ENCODE results near the gene BTBD9.

Gene BTBD9

DNA sequence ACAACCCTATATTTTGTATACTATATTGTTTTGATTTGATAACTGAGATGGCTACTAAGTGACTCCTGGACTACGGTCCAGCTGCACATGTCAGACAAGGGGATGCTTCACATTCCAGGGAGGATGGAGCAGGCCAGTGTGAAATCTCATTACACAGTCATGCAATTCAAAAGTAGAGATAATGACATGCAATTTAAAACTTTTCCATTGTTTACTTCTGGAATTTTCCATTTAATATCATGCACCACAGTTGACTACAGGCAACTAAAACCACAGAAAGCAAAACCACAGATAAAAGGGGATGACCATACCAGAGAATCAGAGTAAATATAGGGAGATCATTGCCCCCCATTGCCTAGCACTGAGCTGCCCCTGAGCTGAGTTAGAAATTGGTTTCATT lies 366.4 kb downstream of the BTBD9 start:
- DNase-seq = no peak

DNA sequence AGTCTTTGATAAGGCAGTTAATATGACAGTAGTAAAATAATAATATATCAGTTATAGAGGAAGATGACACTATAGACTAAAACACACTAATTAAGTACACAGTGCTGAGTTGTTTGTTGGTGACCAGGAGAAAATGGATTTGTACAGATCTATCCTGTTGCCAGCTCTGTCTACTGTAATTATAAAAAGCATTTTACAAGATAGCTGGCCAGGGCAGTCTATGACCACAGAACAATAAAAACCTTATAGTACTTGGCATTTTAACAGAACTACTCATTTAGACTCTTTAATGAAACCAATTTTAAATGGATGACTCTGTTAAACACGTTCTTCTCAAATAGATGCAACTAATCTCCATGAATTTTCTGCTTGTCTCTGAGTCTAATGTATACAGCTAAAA lies 367.5 kb downstream of the BTBD9 start:
- DNase-seq = no peak

DNA sequence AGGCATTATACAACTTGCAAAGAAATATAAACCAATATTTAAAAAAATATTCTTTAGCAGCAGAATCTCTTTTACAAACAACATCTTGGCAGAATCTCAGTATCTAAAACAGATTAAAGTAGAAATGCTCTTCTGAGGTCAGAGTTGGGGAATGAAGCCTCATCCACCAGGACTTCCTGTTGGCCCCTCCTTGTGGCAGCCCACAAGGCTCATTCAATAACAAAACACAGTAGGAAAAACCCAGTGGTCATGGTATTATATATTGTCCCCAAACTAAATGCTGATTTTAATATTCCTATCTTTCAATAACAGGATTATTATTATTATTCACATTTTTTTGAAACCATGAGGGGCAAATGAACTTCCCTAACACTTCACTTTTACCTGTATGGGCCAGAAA lies 368.6 kb downstream of the BTBD9 start:
- no peak for DNase-seq

DNA sequence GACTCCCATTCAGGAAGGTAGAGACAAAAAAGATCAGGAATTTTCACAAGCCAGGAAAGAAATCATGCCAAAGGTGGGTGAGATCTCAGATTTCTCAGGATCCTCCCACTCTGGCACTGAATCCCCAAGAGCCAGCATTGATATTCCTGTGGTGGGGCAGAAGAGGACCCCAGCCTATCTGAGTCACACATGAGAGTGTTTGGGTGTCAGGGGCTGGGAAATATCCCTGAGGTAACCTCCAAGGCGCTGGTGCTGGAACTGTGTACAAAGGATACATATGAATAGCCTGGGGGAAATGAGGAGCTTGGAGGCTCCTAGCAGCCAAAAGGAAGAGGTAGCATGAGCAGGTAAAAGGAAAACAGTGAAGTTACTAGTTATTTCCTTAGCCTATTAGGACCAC lies 369.4 kb downstream of the BTBD9 start:
- DNase-seq = no peak

DNA sequence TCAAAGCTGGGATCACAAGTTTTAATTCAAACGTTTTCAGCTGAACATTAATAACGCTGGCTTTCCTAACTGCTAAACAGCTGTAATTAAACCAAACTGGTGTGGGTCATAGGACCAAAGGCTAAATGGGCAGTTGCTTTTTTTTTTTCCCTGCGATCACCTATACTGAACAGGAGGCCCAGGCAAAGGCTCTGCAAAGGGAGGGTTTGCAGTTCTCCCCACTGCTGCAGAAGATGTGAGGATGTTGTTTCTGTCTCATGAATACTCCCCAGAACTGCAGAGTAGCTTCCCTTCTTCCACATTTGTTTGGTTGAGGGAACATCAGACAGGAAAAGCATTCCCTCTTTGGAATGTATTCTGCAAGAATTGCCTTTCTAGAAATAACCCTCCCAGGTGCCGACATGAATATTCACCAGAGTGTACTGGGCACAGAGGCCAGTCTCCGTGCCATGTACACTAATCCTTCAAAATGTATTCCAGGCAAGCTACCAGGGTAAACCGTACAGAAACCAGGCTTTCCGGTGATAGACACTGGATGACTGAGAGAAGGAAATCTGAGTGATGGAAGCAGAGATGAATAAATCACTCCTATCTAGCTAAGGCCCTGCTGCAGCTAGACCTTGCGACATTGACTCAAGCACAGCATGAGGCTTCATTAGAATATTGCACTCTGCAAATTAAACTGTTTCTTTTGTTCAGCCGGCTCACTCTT lies 370.1 kb downstream of the BTBD9 start:
- DNase-seq = no peak

DNA sequence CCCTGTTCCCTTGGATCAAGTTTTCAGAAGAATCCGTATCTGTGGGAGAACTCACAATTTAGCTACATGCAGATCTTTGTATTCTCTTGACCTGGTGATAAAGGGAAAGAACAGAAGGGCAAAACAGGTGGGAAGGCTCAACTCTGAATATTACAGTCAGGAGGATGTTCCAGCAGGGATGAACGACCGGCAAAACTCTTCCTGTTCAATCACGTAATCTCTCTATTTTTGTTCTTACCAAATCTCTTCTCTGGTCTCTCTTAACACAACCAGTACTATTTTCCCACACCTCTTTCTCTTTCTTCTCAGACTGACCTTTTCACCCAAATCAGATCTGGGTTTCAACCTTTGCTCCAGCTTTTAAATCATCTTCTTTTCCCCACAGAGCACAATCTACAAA lies 371.4 kb downstream of the BTBD9 start:
- no peak for DNase-seq

DNA sequence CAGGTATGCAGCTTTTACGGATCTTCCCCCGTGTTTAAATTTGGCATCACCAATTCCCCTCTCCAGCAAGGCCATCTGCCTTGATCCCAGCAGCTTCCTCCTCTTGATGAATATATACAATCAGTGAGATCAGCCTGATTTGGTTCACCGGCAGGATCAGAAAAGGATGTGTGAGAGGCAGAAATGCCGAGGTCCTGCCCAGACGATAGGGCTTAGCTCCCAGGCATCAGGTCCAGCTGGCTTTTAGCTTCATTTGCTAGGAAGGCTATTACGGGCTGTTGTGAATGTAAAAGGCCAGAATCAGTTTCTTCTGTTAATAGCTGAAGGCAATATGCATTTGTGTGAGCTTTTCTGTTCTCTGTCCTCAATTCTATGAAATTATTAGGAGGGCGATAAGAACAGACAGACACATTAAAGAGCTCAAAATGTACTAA lies 372.8 kb downstream of the BTBD9 start:
- DNase-seq = no peak

DNA sequence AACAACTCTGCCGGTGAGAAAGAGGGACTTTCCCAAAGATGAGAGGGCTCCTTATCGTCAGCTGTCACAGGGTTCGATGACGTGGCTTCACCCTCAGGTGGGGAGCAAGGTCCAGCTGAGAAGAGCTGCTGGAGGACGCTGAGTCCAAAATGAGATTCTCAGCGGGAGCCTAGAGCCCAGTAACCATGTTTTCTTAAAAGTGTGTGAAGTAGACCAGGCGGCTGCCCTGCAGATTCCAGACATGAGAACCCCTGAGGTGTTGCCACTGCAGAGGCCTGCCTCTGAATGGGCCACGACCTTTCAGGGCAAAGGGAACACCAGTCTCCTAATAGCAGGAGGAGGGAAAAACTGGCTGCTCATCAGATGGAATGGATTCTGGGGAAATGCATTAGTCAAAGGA lies 375.1 kb downstream of the BTBD9 start:
- no peak for DNase-seq

DNA sequence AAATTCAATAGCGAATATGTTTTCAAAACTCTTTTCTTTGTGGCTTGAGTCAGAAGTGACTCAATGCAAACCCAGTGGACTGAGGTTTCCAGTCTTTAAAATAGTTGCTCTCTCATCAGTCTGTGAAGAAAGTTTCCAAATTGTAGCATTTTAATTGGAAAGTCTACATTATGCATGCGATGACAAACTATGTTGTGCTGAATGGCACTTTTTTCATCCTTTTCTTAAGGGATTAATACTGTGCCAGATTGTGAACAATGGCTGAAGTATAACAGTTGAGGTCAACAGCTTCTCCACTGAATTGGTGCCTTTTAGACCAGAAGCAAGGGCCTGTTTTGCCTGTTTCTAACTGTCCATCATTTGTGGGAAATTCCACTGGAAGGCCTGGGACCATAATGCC lies 377.1 kb downstream of the BTBD9 start:
- no peak for DNase-seq

DNA sequence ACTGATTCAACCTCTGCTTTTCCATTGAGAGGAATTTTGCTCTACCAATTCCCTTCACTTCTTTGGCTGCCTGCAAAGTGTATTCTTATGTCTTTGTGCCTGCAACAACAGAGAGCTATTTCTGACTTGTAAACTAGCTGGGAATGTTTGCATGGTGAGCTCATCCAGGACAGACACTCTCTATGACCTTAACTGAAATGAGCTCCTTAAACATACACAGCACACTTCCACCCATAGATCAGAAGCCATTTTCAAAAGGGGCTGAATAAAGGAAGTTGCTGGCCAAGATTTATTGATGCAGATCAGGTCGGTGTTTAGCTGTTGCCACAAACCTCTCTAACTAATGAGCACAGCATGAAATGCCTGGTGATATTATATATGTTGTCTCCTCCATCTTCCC lies 377.7 kb downstream of the BTBD9 start:
- no peak for DNase-seq

DNA sequence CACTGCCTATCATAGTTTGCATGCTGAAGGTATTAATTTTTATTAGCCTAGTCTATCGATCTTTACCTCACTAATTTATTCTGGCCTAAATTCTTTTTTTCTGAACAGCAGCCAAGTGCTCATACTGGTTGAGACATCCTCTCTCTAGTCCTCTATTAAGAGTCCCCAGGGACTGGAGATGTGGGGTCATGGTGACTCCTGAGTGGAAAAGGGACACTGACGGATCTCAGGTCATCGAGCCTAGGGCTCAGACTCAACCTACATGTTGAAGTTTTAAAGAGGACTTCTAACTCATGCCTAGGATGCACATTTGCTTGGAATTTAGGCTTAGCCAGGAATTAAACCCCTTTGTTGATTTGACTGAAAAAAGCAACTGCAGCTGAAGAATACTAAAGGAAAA lies 378.1 kb downstream of the BTBD9 start:
- DNase-seq = no peak

DNA sequence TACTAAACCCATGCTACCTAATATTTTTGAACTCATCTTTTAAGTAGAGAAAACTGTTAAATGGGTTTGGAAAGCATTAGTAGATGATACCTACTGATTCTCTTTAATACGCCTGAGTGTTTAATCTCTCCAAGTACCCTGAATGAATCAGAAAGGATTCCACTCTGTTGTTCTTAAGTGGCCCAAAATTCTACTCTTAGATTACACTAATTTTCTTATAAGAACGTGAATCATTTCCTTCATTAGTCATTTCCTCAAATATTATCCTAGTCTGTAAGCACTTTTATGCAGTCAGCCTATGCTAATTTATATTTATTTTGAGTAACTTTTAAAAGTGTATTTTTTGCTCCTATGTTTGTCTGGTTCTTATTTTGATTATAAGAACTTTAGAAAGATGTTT lies 380.0 kb downstream of the BTBD9 start:
- no peak for DNase-seq

DNA sequence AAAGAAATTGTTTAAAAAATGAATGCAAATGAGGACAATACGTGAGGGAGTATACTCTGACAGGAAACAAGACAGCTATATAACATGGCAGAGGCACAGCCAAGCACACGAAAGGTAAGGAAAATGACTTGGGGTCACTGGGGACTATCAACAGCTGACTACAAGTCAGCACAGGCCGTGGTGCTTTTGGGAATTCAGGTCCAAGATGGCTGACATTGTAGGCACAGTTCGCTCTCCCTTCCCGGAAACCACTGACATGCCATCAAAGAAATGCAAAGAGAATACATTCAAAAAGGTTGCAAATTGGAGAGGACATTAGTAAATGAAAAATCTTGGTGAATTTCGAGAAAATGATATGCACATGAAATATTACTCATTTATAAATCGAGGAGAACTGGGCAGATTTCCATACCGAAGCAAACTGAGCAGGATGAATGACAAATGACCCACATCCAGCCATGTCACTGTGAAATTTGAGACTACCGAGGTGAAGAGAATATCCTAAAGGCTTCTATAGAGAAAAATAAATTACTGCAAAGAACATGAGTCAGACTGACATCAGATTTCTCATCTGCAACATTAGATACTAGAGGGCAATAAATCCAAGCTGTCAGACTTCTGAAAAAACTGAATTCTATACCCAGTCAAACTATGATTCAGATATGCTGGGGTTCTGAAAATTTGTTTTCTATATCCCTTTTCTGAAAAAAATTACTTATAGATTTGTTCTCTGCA lies 391.1 kb downstream of the BTBD9 start:
- DNase-seq = no peak

DNA sequence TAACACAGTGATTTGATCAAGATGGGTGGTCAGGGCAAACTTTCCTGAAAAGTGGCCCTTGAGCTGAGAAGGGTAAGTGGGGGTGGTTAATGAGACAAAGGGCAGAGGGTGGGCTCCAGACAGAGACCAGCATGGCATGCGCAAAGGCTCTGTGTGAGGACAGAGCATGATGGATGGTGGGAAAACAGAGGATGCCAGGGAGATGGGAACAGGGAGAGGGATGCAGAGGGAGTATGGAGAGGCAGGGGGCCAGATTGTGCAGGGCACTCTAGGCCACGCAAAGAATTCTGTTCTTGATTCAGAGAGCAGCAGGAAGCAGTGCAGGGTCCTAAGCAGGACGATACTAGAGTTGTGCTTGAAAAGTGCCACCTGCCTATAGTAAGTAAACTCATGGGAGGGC lies 394.4 kb downstream of the BTBD9 start:
- DNase-seq = no peak

DNA sequence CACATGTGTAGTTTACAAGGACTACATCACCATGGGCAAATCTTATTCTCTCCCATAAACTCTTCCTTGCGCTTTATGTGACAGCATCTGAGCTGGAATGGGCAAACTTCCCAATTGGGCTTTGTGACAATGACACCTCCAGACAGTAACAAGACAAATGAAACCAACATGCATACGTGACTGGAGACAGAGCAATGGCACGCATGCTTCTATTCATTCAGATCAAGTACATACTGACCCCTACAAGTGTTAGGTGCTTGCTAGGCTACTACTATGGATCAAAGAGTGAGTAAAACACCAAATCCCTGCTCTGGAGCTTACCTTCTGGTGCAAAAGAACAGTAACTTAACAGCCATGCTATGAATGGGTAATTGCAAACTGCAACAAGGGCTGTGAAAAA lies 394.9 kb downstream of the BTBD9 start:
- DNase-seq = no peak

DNA sequence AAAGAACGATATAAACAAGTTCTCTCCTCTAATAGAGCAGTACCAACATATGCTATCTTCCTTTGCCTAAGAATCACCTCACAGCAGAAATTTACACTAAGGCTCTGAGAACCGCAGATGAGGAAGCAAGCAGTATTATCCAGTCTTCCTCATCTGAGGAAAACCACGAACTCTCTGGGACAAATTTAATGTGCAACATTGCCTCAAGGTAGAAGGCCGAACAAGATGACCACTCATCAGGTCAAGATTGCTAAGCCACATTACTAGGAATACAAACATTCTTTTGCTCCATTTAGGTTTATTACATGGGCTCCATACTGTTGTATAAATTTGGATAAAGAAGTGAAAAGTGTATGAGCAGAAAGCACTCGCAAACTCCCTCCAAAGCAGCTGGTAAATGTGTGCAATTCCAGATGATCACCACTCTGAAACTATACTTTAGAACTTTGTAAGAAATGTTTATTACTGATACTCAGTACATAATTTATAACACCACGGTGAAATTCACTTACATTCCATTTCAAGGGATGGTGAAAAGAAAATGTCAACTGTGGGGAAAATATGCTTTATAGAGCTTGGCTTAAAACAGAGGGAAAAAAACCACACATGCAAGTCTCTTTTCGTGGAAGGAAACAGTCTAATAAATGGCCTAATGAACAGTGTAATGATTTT lies 398.4 kb downstream of the BTBD9 start:
- DNase-seq = no peak

DNA sequence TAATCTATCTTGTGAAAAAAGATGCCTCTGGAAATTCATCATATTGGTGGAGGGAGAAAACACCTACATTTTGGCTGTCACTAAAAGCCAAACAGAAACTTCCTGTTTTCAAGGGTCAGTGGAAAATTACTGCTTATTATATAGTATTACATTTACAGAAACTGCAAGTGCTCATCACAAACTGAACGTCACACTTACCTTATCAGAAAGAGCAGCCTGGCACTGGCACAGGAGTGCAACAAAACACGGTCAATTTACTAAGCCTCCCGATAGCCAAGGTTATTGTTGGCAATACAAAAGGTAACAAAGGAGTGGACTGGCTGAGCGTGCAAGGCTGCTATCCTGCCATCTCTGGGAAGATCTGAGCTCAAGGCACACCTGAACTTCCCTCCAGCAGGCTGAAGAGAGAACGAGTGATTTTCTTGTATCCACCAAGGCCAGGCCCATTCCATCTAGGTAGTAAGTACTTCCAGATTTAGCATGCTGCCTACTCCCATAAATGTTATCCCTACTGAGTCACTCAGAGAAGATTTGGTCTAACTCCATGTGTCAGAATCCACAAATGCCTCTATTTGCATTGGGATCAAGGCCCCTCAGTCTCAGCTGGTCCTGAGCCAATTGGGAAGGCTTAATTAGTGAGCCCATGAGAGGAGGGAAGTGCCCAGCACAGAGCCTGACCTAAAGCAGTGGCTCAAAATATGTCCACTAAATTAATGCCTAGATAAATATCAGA lies 399.8 kb downstream of the BTBD9 start:
- DNase-seq = no peak

DNA sequence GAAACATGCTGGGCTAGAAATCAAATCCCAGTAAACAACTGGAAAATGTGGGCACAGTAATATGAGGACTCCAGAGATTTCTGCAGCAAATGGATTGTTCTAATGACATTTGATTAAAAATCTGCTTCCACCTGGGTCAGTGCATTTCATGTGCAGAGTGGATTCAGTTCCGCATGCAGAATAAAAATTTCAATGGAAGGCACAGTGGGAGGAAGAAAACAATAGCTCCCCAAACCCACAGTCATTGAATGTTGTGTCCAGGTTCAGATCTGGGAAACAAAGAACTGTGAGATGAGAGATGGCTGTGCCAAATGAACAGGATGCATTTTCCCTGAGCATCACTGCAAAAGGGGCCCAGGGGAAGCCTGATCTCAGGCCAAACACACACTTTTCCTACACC lies 403.1 kb downstream of the BTBD9 start:
- no peak for DNase-seq

DNA sequence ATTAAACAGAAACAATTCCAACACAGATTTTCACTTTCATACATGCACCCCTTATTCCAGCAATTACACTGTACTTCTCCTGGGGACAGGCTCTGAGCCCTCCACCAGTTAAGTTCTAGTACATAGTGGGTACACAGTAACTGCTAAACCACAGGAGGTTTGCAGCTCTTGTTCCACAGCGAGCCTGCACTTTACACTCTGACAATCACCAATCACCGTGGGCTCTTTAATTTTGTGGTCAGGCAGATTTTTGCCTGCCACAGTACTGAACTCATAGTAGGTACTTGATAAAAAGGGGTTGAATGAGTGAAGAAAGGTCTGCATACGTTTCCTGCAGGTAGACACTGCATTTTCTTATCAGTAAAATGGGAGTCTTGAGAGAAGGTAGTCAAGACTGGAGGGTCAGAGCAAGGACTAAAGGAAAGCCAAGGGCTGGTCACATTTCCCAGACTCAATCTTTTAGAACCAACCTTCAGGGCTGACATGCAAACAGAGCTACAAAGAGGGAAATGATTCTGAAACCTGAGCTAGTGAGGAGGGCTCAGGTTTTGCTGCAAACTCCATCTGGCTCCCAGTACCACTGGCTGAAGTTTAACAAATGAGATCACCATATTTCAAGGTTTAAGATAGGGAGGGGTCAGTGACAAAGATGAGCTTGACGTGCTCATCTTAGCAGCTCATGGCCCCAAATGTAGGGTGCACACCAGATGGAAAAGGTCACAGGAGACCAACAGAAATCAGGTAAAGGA lies 404.6 kb downstream of the BTBD9 start:
- DNase-seq = no peak

DNA sequence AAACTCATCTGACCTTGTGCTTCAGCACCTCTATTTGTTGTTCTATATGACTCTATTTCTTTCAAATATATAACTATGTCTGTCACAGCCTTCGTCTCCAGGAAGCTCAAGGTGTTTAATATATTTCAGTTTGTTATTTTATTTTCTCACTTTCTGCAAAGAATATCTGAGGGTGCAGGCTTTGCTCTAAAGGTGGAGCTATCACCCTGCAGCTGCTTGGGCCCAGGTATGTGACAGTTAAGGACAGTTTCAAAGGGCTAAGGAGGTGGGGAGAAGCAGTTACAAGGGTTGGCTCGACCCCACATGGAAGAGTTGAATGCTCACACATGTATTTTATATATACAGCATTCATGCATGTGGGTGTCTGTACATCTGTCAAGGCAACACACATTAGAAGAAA lies 405.6 kb downstream of the BTBD9 start:
- no peak for DNase-seq

DNA sequence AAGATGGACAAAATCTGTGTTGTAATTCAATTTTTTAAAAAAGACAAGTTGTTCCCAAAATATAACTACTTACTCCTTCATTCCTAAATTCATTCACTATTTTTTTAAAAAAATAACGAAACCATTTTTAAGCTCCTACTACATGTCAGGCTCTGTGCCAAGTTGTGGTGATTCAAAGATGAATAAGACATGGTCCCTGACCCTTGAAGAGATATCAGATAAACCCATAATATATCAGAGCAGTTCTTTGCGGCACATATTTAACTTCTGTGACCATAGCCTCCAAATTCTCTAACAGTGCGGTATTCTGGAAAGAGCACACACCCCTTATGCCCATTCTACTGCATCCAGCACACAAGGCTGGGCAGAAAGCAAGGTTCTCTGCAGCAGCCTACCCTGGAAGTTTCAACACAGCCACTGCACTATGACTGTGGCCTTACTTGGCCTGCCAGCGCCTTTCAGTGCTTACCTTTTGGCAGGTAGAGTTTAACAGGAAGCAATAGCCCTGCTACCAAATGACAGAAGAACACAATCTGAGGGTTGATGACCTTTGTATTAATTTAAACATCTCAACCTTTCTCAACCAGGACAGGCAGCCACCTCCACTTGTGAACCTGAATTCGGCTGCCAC lies 406.5 kb downstream of the BTBD9 start:
- no peak for DNase-seq

DNA sequence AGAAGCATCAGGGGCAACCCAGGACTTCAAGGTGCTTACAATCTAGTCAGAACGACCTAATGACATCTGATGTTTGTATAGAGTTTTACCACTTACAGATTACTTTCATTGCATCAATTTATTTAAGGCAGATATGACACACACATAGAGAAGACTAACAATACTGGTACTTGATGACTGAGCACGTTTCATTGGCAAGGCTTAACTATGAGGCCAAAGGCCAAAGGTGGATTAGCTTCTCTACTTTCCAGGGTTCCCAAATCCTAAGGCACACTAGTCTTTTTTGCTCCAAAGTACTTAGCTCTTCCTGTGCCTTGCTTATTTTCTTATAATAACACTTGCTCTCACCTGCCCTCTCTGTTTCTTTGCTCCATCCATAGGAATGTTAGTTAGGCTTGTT lies 414.0 kb downstream of the BTBD9 start:
- DNase-seq = no peak
